SK-N-MC (cell line): ENCODE measurements around the gene NBPF12.
"Not testable (repeated sequence)": the region's sequence is repeated elsewhere in the genome, so short reads cannot be mapped to it uniquely, and the experiment has no call there.

Experiments
- EZH2 ChIP-seq: fragments of 200-600 bp; sonication (generic); IDR thresholded peaks from one replicate; pipeline ENCODE4 v1.6.1; 2017; ENCODE audit warnings: antibody characterized with exemption
- FOXP2 ChIP-seq: optimal IDR thresholded peaks from 2 replicates; pipeline ENCODE3; 2011; ENCODE audit warnings: mild to moderate bottlenecking, moderate library complexity; ENCODE audit not compliant: insufficient read depth; ENCODE audit errors: extremely low read length, control extremely low read depth
- POLR2AphosphoS5 ChIP-seq: IDR thresholded peaks from 2 replicates; pipeline ENCODE4 v1.6.1; 2012; ENCODE audit warnings: mild to moderate bottlenecking, low read depth, low read length, borderline replicate concordance

- not testable (repeated sequence) for TF ChIP-seq EZH2, POLR2AphosphoS5, FOXP2
These were observed 662 bp upstream of the NBPF12 start for GRCh38 chr1:146937462-146937861.
